Measurements from ENCODE around the gene SDCBP2.

Gene SDCBP2

GRCh38 chr20:1297486-1297885, 31.5 kb downstream of the SDCBP2 start:
- DNase-seq (ENCODE audit: low read depth in 2 of 2), result no peak

GRCh38 chr20:1296922-1297321, 32.0 kb downstream of the SDCBP2 start:
- DNase-seq (ENCODE audit: low read depth in 2 of 2), result no peak

- no peak for DNase-seq (ENCODE audit: low read depth in 2 of 2)
Observed at GRCh38 chr20:1296117-1296610, 32.8 kb downstream of the SDCBP2 start.

GRCh38 chr20:1295276-1295930, 33.5 kb downstream of the SDCBP2 start:
- DNase-seq (ENCODE audit: low read depth in 2 of 2), result no peak

GRCh38 chr20:1294497-1294896, 34.4 kb downstream of the SDCBP2 start:
- DNase-seq (ENCODE audit: low read depth in 2 of 2), result no peak

- no peak for DNase-seq (ENCODE audit: low read depth in 2 of 2)
Observed at GRCh38 chr20:1293641-1294379, 35.1 kb downstream of the SDCBP2 start.

GRCh38 chr20:1292620-1293019, 36.3 kb downstream of the SDCBP2 start:
- no peak for DNase-seq (ENCODE audit: low read depth in 2 of 2)

GRCh38 chr20:1291191-1291741, 37.7 kb downstream of the SDCBP2 start:
- DNase-seq (ENCODE audit: low read depth in 2 of 2), result no peak

GRCh38 chr20:1287787-1288569, 41.0 kb downstream of the SDCBP2 start:
- DNase-seq (ENCODE audit: low read depth in 2 of 2), result no peak

- no peak for DNase-seq (ENCODE audit: low read depth in 2 of 2)
Observed at GRCh38 chr20:1287306-1287705, 41.6 kb downstream of the SDCBP2 start.

GRCh38 chr20:1286267-1287024, 42.5 kb downstream of the SDCBP2 start:
- no peak for DNase-seq (ENCODE audit: low read depth in 2 of 2)

GRCh38 chr20:1283522-1284510, 45.1 kb downstream of the SDCBP2 start:
- no peak for DNase-seq (ENCODE audit: low read depth in 2 of 2)

- DNase-seq (ENCODE audit: low read depth in 2 of 2), result no peak
Observed at GRCh38 chr20:1282966-1283365, 46.0 kb downstream of the SDCBP2 start.

GRCh38 chr20:1281279-1282057, 47.5 kb downstream of the SDCBP2 start:
- DNase-seq (ENCODE audit: low read depth in 2 of 2), result no peak

- DNase-seq (ENCODE audit: low read depth in 2 of 2), result no peak
Observed at GRCh38 chr20:1280195-1281102, 48.5 kb downstream of the SDCBP2 start.

- no peak for DNase-seq (ENCODE audit: low read depth in 2 of 2)
Observed at GRCh38 chr20:1278993-1279392, 49.9 kb downstream of the SDCBP2 start.

- no peak for DNase-seq (ENCODE audit: low read depth in 2 of 2)
Observed at GRCh38 chr20:1277529-1278322, 51.2 kb downstream of the SDCBP2 start.

- DNase-seq (ENCODE audit: low read depth in 2 of 2), result no peak
Observed at GRCh38 chr20:1275919-1276318, 53.0 kb downstream of the SDCBP2 start.
